ENCODE results near the gene ENG. TPM values are rescaled to one million over a fixed set of nuclear protein-coding genes. Genes with fewer than 3 reads are reported as not detected.

ENG gene
- total RNA-seq, 1 donor from 2014 or later: 322 TPM

- TF ChIP-seq, protein P1, sequence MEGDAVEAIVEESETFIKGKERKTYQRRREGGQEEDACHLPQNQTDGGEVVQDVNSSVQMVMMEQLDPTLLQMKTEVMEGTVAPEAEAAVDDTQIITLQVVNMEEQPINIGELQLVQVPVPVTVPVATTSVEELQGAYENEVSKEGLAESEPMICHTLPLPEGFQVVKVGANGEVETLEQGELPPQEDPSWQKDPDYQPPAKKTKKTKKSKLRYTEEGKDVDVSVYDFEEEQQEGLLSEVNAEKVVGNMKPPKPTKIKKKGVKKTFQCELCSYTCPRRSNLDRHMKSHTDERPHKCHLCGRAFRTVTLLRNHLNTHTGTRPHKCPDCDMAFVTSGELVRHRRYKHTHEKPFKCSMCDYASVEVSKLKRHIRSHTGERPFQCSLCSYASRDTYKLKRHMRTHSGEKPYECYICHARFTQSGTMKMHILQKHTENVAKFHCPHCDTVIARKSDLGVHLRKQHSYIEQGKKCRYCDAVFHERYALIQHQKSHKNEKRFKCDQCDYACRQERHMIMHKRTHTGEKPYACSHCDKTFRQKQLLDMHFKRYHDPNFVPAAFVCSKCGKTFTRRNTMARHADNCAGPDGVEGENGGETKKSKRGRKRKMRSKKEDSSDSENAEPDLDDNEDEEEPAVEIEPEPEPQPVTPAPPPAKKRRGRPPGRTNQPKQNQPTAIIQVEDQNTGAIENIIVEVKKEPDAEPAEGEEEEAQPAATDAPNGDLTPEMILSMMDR (IDR thresholded peaks at IDR 0.05): no peak
- DNase-seq: no peak
- no peaks in the 10 kb centered on the region for H3K36me3 ChIP-seq
- intact Hi-C loops (cut with DNase I): no loop called here
- no peak for ATAC-seq
- H3K4me3 ChIP-seq: no peak overlapping the region
- no peaks in the 10 kb centered on the region for H3K27me3 ChIP-seq
- peak overlapping the region; percentile 84 for H3K27ac ChIP-seq
- no peaks in the 10 kb centered on the region for H3K9me3 ChIP-seq
- peaks cover 25% of the 10 kb centered on the region for H3K4me1 ChIP-seq
Observed at GRCh38 chr9:127765418-127765817, 89.0 kb downstream of the ENG start.

Small RNAs within 50 kb of the gene (microRNA-seq; reads per million reads assigned to microRNA genes)
- gene MIR2861 (ENCODE audit: borderline microRNAs expressed): not detected
- gene MIR3960 (ENCODE audit: borderline microRNAs expressed): not detected
- not detected for gene MIR4672 (ENCODE audit: borderline microRNAs expressed)

Other genes starting within 250 kb of the ENG start
- gene STXBP1, start 242.4 kb downstream of the ENG start, total RNA-seq: 92.1 TPM
- gene CFAP157, start 147.7 kb downstream of the ENG start, total RNA-seq: 0.29 TPM
- gene PTRH1, start 139.0 kb downstream of the ENG start, total RNA-seq: 8.0 TPM
- 0.41 TPM for gene TTC16, start 138.6 kb downstream of the ENG start, total RNA-seq
- 17.3 TPM for gene TOR2A, start 119.4 kb downstream of the ENG start, total RNA-seq
- gene SH2D3C, start 76.0 kb downstream of the ENG start, total RNA-seq: 85.3 TPM
- 99.1 TPM for gene CDK9, start 68.6 kb downstream of the ENG start, total RNA-seq
- gene FPGS, start 51.8 kb downstream of the ENG start, total RNA-seq: 68.9 TPM
- gene AK1, start 23.0 kb upstream of the ENG start, total RNA-seq: 158 TPM
- 94.7 TPM for gene ST6GALNAC6, start 44.9 kb upstream of the ENG start, total RNA-seq
- 58.8 TPM for gene ST6GALNAC4, start 62.4 kb upstream of the ENG start, total RNA-seq
- 3.5 TPM for gene PIP5KL1, start 76.1 kb upstream of the ENG start, total RNA-seq
- gene DPM2, start 83.2 kb upstream of the ENG start, total RNA-seq: 37.1 TPM
- gene EEIG1, start 126.3 kb upstream of the ENG start, total RNA-seq: 44.7 TPM
- gene NAIF1, start 212.7 kb upstream of the ENG start, total RNA-seq: 11.8 TPM
- 34.7 TPM for gene SLC25A25, start 213.6 kb upstream of the ENG start, total RNA-seq

Data from upper lobe of right lung (tissue), 1 donor.